GM12874 (cell line): Measurements from ENCODE around the gene FOSB.

Experiments used
- TF ChIP-seq, protein P1 (sequence below): IDR thresholded peaks from 2 replicates; pipeline ENCODE4 v1.5.1; 2011; ENCODE audit warnings: low read depth, mild to moderate bottlenecking, control low read depth, low read length, moderate library complexity; ENCODE audit not compliant: insufficient read depth

The FOSB gene

DNA sequence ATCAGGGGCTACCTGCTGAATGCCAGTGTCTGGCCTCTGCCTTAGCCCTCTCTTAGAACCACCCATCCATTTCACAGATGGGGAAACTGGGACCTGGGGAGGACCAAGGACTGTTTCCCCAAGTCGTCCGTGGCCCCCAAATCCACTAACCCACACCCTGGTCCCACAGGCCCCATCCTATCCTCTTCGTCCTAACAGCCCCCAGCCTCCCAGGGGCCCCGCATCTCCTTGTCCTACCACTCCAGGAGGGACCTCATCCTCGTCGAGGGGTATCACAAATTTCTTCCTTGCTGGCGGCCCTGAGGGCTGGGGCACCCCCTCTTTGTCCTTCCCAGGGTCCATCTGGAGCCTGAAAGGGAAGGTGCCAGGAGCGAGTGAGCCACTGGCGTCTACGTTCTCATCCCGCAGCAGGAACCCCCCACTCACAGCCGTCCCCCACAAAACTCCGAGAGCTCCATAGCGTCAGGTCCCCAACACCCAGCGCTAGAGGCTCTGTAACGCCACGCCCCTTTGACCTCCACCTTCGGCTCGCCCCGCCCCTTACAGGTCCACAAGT is 44.7 kb upstream of the FOSB start:
- TF ChIP-seq, protein P1, sequence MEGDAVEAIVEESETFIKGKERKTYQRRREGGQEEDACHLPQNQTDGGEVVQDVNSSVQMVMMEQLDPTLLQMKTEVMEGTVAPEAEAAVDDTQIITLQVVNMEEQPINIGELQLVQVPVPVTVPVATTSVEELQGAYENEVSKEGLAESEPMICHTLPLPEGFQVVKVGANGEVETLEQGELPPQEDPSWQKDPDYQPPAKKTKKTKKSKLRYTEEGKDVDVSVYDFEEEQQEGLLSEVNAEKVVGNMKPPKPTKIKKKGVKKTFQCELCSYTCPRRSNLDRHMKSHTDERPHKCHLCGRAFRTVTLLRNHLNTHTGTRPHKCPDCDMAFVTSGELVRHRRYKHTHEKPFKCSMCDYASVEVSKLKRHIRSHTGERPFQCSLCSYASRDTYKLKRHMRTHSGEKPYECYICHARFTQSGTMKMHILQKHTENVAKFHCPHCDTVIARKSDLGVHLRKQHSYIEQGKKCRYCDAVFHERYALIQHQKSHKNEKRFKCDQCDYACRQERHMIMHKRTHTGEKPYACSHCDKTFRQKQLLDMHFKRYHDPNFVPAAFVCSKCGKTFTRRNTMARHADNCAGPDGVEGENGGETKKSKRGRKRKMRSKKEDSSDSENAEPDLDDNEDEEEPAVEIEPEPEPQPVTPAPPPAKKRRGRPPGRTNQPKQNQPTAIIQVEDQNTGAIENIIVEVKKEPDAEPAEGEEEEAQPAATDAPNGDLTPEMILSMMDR, result no peak

DNA sequence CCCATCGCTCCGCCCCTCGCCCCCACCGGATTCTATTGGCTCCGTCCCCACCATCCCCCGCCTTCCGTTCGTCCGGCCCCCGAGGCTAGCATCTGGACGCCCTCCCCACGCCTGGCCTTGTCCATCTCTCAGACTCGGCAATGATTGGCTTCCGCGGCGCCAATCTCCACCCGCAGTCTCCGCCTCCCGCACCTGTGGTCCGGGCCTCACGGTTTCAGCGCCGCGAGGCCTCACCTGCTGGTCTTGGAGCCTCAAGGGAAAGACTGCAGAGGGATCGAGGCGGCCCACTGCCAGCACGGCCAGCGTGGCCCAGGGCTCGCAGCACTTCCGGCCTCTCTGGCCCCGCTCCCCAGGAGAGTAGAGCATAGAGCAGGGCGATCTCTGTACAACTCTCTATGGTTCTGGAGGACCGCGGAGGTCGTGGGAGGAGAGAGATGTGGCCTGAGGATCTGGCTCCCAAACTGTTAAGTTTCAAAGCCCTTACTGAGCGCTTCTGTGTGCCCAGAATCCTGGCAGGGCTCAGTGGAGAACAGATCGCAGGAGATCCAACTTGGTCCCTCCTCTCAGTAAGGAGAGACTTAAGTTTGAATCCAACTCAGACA is 44.1 kb upstream of the FOSB start, which contains the start of gene ERCC1:
ERCC1 (minus strand) TSS at position 329 of the 602 bp plus-strand sequence. CDS start 543 bp downstream, outside the sequence.
- TF ChIP-seq, protein P1, result no peak

DNA sequence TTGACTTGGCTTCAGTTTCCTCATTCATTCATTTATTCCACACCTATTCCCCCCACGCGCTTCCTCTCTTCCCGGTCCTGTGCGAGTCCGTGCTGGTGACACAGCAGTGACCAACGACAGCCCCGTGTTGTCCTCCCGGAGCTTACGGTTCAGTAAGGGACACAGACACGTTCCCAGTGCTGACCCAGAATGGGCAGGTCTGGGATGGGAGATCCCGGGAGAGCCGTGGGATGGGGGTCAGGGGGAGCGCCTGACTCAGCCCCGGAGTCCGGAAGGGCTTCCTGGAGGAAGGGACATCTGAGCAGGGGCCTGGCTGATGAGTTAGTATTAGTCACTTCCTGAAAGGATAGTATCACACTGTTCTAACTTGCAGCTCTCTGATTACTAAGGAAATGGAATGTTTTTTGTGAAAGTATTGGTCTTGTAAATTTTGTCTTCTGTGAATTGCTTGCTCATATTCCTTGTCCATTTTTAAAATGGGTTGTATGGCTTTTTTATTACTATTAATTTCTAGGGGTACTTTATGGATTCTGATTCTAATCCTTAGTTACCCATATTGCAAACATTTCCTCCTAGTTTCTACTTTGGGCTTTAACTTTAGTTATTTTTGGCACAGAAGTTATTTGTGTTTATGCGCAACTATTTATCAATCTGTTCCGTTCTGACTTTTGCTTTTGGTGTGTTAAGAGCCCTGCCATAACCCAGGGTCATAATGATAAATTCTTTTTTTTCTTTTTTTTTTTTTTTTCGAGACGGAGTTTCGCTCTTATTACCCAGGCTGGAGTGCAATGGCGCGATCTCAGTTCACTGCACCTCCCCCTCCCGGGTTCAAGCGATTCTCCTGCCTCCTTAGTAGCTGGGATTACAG is 43.4 kb upstream of the FOSB start:
- TF ChIP-seq, protein P1, result no peak

DNA sequence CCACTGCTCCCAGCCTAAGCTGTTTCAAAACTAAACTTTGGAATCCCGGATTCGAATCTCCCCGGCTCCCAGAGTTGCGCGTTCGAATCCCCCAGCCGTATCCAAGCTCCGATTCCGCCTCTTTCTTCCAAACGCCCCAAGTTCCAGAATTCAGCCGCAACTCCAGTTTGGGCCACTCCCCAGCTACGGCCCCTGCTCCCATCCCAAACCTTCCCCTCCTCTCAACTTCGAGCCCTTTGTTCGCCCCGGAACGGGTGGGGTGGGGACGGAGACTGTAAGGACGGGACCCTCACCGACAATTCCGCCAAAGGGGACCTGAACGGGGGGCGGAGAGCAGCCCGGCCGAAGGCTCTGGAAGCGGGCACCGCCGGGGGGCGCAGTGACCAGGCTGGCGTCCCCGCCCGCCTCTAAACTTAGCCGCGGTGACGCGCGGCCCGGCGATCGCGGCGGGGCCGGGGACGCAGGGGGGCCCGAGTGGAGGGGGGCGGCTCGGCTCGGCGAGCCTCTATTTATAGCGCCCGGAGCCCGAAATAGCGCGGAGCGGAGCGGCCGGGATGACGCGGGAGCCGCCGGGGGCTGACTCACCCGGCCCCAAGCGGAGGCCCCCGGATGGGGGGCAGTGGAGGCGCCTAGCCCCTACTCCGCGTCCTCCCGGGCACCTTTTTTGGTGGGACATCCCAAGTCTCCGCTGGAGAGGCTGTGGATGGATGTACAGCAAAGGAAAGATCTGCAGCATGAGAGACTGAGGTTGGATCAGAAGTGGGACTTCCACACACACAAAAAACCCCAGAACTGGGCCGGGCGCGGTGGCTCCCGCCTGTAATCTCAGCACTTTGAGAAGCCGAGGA is 39.2 kb upstream of the FOSB start:
- TF ChIP-seq, protein P1, result peak; percentile 64

DNA sequence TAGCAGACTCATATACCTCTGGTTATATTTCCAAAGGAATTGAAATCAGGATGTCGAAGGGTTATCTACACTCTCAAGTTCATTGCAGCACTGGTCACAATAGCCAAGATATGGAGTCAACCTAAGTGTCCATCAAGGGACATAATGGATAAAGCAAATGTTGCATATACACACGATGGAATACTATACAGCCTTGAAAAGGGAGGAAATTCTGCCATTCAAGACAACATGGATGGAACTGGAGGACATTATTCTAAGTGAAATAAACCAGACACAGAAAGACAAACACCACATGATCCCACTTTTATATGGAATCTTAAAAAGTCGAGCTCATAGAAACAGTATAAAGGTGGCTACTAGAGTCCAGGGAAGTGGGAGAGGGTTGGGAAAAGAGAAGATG is 30.5 kb upstream of the FOSB start:
- TF ChIP-seq, protein P1, result no peak

DNA sequence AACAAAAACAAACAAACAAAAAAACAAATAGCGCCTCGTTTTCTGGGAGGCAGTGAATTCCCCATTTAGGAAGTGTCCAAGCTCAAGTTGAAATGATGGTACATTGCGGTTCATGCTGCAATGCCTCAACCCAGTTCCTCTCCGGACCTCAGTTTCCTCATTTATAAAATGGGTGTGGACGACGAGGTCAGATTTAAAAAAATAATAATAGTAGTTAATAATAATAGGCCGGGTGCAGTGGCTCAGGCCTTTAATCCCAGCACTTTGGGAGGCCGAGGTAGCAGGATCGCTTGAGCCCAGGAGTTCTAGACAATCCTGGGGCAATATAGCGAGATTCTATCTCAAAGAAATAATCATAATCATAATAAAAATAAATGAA is 28.6 kb upstream of the FOSB start:
- TF ChIP-seq, protein P1, result no peak
